Keratinocyte (primary cell): Measurements from ENCODE around the gene TAF11L14. TPM values are rescaled to one million over a fixed set of nuclear protein-coding genes. Genes with fewer than 3 reads are reported as not detected.

Source experiments
- DNase-seq: peaks from one replicate; pipeline ENCODE4 v3.0.0-alpha.2; 2011; ENCODE audit warnings: low read depth, missing footprints, low spot score
- FAIRE-seq: peaks from 2 replicates; lab custom pipeline; 2011; peaks lifted over from hg19 to GRCh38; lab: Jason Lieb, UNC
- H2AFZ ChIP-seq: 2 replicates; pipeline ENCODE4 v1.6.0; 2012; ENCODE audit warnings: low read length, control low read depth, inconsistent platforms; ENCODE audit not compliant: control insufficient read depth
- H3K27ac ChIP-seq: 2 replicates; pipeline ENCODE4 v1.5.1; 2011; ENCODE audit warnings: low read length; ENCODE audit not compliant: control insufficient read depth, insufficient read depth
- H3K27me3 ChIP-seq: 3 replicates; pipeline ENCODE4 v1.6.0; 2011; ENCODE audit warnings: low read length; ENCODE audit not compliant: control insufficient read depth, insufficient read depth; ENCODE audit errors: extremely low read depth
- H3K36me3 ChIP-seq, 2 experiments: 2 replicates in 1 of 2; 3 replicates in 1 of 2; pipeline ENCODE4 v1.5.1; 2011; ENCODE audit warnings: low read length in 2 of 2, mild to moderate bottlenecking in 1 of 2; ENCODE audit not compliant: control insufficient read depth in 2 of 2, insufficient read depth in 2 of 2; ENCODE audit errors: extremely low read depth in 1 of 2
- H3K4me1 ChIP-seq: 3 replicates; pipeline ENCODE4 v1.5.1; 2011; ENCODE audit warnings: low read length; ENCODE audit not compliant: control insufficient read depth, insufficient read depth; ENCODE audit errors: extremely low read depth
- H3K4me2 ChIP-seq: 3 replicates; pipeline ENCODE4 v1.6.0; 2011; ENCODE audit warnings: low read depth, low read length; ENCODE audit not compliant: control insufficient read depth, insufficient read depth; ENCODE audit errors: extremely low read depth
- H3K4me3 ChIP-seq, 3 experiments: fragments of 200-600 bp in 1 of 3; sonication (generic) in 1 of 3; 2 replicates in 2 of 3; 3 replicates in 1 of 3; pipeline ENCODE4 v1.5.1; 2011 to 2016; ENCODE audit warnings: low read length in 3 of 3, mild to moderate bottlenecking in 3 of 3, control low read depth in 2 of 3, inconsistent platforms in 1 of 3, low read depth in 1 of 3, mixed read lengths in 1 of 3, mixed run types in 1 of 3, moderate library complexity in 1 of 3; ENCODE audit not compliant: control insufficient read depth in 2 of 3, insufficient read depth in 2 of 3; ENCODE audit errors: extremely low read depth in 1 of 3
- H3K79me2 ChIP-seq: 2 replicates; pipeline ENCODE4 v1.6.0; 2012; ENCODE audit warnings: low read length; ENCODE audit not compliant: control insufficient read depth, insufficient read depth
- H3K9ac ChIP-seq: 3 replicates; pipeline ENCODE4 v1.6.0; 2011; ENCODE audit warnings: low read length; ENCODE audit not compliant: control insufficient read depth, insufficient read depth; ENCODE audit errors: extremely low read depth
- H3K9me1 ChIP-seq: 3 replicates; pipeline ENCODE4 v1.6.0; 2011; ENCODE audit warnings: low read length; ENCODE audit not compliant: control insufficient read depth, insufficient read depth; ENCODE audit errors: extremely low read depth
- H3K9me3 ChIP-seq: 2 replicates; pipeline ENCODE4 v1.5.1; 2012; ENCODE audit warnings: low read depth, low read length; ENCODE audit not compliant: control insufficient read depth
- H4K20me1 ChIP-seq: 3 replicates; pipeline ENCODE4 v1.6.0; 2011; ENCODE audit warnings: low read length; ENCODE audit not compliant: control insufficient read depth, insufficient read depth; ENCODE audit errors: extremely low read depth
- CTCF ChIP-seq, 3 experiments: IDR thresholded peaks in 1 of 3; conservative IDR thresholded peaks in 1 of 3; optimal IDR thresholded peaks in 1 of 3; 2 replicates in 2 of 3; 3 replicates in 1 of 3; pipeline versions ENCODE3 to v1.5.1; 2011; ENCODE audit warnings: low read length in 3 of 3, mild to moderate bottlenecking in 3 of 3, moderate library complexity in 2 of 3, control low read depth in 1 of 3, inconsistent platforms in 1 of 3; ENCODE audit not compliant: insufficient read depth in 2 of 3; ENCODE audit errors: extremely low read depth in 1 of 3
- EZH2 ChIP-seq: IDR thresholded peaks from one replicate; pipeline ENCODE4 v1.6.1; 2012; ENCODE audit warnings: inconsistent platforms, mild to moderate bottlenecking, low read length, moderate library complexity
- dilution Hi-C: fragments of 300-500 bp; cut with MboI; formaldehyde crosslinking; loops from one replicate; pipeline ENCODE4 v1.7.0; 2020; ENCODE audit warnings: low sequenced_read_pairs; ENCODE audit not compliant: extremely low pct_ligation_motif_present
- polyA plus RNA-seq, 5 experiments: library from polyadenylated mRNA; depleted of rRNA in 3 of 5; stranded (reverse) in 3 of 5; stranded (forward) in 1 of 5; unstranded in 1 of 5; fragments of >200 nt; gene quantifications; 1 replicate in 1 of 5; 2 replicates in 3 of 5; 3 replicates in 1 of 5; pipeline versions ENCODE4 v1.2.1 to v1.2.3, GENCODE V29; 2011 to 2012; ENCODE audit warnings: missing spikeins in 2 of 5, low read depth in 1 of 5, low replicate concordance in 1 of 5

The TAF11L14 gene
- polyA plus RNA-seq, 1 donor (not counting 4 experiments of a cell fraction or from before 2014, with no cell fraction given), result not detected

DNA sequence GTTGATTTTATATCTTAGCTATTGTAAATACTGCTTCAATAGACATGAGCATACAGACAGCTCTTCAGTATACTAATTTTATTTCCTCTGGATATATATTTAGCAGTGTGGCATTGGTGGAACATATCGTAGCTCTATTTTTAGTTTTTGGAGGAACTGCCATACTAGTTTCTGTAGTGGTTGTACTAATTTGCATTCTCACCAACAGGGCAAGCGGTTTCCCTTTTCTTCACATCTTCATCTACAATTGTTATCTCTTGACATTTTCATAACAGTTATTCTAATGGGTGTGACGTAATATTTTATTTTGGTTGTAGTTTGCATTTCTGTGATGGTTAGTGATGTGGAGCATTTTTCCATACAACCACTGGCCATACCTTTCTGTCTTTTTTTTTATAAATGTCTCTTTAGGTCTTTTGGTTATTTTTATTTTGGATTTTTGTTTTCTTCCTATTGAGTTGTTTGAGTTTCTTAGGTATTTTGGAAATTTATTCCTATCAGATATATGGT is 32.5 kb downstream of the TAF11L14 start:
- Histone ChIP-seq H3K27ac (no peak overlapping the region), H3K27me3 (no peaks in the 10 kb centered on the region), H3K4me3 (no peak overlapping the region), H3K36me3 (no peaks in the 10 kb centered on the region), H3K9me1 (no peaks in the 10 kb centered on the region), H4K20me1 (no peaks in the 10 kb centered on the region), H3K9me3 (peaks cover 2% of the 10 kb centered on the region), H3K79me2 (no peaks in the 10 kb centered on the region), H3K4me2 (no peak overlapping the region), H3K4me1 (no peaks in the 10 kb centered on the region), H2AFZ (no peak overlapping the region), H3K9ac (no peak overlapping the region)
- TF ChIP-seq CTCF (optimal IDR thresholded peaks at IDR 0.05 in 1 of 3, IDR thresholded peaks at IDR 0.05 in 1 of 3, conservative IDR thresholded peaks at IDR 0.05 in 1 of 3; ENCODE audit: extremely low read depth in 1 of 3, insufficient read depth in 2 of 3, low read length in 3 of 3) (no peak), EZH2 (no peak)
- dilution Hi-C loops, result no loop called here
- FAIRE-seq (no peak), DNase-seq (no peak)

- Histone ChIP-seq H4K20me1 (no peaks in the 10 kb centered on the region), H3K4me1 (no peaks in the 10 kb centered on the region), H3K9ac (no peak overlapping the region), H3K4me3 (no peak overlapping the region), H3K27me3 (no peaks in the 10 kb centered on the region), H3K79me2 (no peaks in the 10 kb centered on the region), H2AFZ (no peak overlapping the region), H3K27ac (no peak overlapping the region), H3K9me1 (no peaks in the 10 kb centered on the region), H3K36me3 (no peaks in the 10 kb centered on the region), H3K4me2 (no peak overlapping the region), H3K9me3 (peaks cover 2% of the 10 kb centered on the region)
- dilution Hi-C loops, result no loop called here
- no peak for FAIRE-seq
- no peak for DNase-seq
- TF ChIP-seq EZH2, result no peak
- no peak for TF ChIP-seq CTCF (optimal IDR thresholded peaks at IDR 0.05 in 1 of 3, IDR thresholded peaks at IDR 0.05 in 1 of 3, conservative IDR thresholded peaks at IDR 0.05 in 1 of 3; ENCODE audit: extremely low read depth in 1 of 3, insufficient read depth in 2 of 3, low read length in 3 of 3)
Observed at GRCh38 chr5:17670353-17670752, 36.1 kb downstream of the TAF11L14 start.
